Activated CD8-positive, alpha-beta memory T cell treated with anti-CD3 and anti-CD28 coated beads for 24 hours (primary cell): ENCODE results near the gene MARK2.

Source experiments
- DNase-seq: peaks from one replicate; pipeline ENCODE4 v3.0.0-alpha.2; 2020

MARK2 gene

GRCh38 chr11:63884196-63884932, 45.5 kb downstream of the MARK2 start:
- no peak for DNase-seq

DNA sequence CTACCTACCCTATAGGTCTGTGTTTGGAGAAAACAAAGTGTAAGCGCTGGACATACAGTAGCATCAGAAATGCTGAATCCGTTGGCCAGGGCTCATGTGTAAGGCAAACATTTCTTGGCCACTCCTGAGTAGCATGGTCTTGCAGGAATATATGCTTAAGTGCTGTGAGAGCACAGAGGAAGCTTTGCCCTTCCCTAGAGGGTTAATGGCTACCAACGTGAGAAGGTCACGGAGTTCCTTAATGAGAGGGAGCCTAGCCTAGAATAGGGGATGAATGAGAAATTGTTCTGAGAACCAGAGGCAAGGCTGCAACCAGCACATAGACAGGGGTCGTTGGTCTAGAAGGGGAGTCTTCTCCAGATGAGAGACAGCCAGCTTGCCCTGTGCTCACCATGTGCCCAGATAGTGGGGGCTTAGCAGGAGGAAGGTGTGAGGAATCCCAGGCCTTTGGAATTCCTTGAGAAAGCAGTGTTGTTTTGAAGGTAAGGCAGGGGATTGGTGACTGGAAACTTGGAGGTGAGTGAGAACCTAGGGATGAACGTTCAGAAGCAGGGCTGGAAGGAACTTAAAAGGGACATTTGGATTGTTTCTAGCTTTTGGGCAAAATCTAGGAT, 48.6 kb downstream of the MARK2 start:
- no peak for DNase-seq

DNA sequence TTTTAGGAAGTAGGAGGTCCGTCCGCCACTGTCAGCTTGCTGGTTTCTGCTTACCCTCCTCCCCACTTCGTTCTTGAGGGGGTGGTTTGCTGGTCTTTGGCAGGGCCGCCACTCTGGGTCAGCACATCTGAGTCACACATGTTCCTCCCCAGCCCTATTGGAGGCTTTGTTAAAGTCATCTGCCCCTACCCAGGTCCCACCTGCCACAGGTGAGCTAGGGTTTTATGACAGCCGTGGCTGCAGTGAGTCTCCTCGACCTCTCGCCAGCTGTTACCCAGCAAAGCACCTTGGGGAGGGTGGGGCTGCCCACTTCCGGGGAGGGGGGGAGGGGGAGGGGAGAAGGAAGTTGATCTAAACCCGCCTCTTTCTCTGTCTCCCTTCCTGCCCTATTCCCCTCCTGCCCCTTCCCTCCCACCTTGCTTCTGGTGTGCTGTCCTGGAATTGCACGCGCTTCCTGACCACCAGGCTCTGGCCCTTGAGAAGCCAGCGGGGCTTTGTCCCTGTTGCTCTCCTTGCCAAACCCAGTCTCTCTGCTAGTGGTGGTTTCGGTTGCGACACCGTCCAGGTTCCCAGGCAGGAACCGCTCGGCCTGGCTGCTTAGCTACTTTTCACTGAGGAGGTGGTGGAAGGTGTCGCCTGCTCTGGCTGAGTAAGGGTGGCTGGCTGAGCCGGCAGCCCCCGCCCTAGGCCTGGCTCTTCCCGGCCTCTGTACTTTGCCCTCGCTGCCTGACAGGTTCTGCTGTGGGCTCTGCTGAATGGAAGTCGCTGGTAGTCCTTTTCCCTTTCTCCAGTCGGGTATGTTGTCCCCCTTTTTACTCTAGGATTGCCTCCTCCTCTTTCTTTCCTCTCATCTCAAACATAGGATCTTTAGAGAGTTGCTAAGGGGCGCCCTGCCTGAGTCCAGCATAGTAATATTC, 49.5 kb downstream of the MARK2 start:
- DNase-seq: peak; percentile 80

- no peak for DNase-seq
Measured at GRCh38 chr11:63889344-63889743, 50.4 kb downstream of the MARK2 start.

- DNase-seq: no peak
Measured at GRCh38 chr11:63890368-63890767, 51.5 kb downstream of the MARK2 start.

GRCh38 chr11:63892228-63892627, 53.3 kb downstream of the MARK2 start:
- DNase-seq: no peak

DNA sequence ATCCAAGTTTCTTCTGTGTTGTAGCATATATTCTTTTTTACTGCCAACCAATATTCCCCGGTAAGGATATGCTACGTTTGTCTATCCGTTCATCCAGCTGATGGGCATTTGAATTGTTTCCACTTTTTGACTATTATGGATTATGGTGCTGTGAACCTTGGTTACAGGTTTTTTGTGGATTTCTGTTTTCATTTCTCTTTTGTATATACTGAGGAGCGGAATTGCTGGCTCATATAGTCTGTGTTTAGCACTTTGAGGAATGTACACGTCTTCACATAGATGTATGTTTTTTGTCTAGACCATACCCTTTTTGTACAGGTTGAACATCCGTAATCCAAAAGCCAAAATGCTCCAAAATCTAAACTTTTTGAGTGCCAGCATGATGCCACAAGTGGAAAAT, 54.4 kb downstream of the MARK2 start:
- DNase-seq: no peak

GRCh38 chr11:63896071-63896470, 57.2 kb downstream of the MARK2 start:
- no peak for DNase-seq

GRCh38 chr11:63897459-63898146, 58.7 kb downstream of the MARK2 start:
- no peak for DNase-seq

DNA sequence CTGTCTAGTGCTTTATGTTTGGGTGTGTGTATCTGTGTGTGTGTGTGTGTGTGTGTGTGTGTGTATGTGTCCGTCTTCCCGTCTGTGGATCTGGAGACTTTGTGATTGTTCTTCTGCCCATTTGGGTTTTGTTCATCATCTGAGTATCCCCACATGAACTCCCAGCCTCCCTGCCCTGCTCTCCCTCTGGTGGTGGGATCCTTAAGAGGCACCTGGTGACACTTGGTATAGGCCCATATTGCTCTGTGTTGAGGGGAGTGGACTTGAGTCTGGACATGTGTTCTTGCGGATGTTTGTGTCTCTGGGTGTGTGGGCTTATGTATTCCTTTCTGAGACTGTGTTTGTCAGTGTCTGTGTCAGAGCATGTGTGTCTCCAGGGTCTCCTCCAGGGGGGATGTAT, 62.8 kb downstream of the MARK2 start:
- DNase-seq: no peak

DNA sequence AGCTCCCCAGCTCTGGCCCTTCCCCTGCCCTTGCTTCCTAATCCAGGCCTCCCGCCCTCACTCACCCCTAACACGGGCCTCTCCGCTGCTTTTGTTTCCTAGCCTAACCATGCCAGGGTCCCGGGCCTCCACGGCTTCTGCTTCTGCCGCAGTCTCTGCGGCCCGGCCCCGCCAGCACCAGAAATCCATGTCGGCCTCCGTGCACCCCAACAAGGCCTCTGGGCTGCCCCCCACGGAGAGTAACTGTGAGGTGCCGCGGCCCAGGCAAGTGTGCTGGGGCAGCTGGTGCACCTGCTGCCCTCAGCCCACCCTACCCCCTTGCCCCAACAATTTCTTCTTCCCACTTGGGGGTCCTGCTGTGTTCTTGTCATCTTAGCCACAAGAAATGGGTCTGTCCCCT, 65.0 kb downstream of the MARK2 start:
- no peak for DNase-seq

GRCh38 chr11:63904743-63905142, 65.8 kb downstream of the MARK2 start:
- no peak for DNase-seq

DNA sequence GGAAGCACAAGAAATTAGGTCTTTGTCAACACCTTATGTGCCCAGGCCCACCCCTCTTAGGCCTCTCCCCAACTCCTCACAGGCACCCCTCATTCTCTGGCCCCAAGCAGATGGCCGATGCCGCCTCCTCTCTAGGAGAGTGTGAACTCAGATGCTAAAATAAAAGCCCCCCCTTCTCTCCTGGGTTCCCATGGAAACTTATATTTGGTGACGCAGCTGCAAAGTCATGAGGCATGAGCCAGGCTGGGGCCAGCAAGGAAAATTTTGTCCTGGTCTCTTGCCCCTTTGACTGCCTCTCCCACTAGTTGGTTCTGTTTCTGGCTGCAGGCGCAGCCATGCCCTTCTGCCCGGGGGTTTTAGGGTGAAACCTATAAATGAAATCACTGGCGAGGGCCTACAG, 66.3 kb downstream of the MARK2 start:
- DNase-seq: no peak

DNA sequence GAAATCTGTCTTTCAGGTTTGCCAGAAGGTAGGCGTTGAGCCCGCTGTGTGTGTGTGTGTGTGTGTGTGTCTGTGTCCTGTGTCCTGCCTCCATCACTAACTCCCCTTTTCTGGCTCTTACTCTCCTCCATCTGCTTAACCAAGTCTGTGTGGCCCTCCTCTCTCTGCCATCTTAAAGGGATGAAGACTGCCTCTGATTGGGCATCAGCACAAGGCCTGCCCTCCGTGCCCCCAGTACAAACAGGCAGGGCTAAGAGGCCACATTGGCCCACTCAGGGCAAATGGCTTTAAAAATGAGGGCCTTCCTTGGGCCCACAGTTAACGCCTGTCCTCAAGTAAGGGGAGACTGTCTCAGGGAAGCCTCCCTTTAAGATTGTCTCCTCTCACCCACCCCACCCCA, 67.2 kb downstream of the MARK2 start:
- DNase-seq: no peak

DNA sequence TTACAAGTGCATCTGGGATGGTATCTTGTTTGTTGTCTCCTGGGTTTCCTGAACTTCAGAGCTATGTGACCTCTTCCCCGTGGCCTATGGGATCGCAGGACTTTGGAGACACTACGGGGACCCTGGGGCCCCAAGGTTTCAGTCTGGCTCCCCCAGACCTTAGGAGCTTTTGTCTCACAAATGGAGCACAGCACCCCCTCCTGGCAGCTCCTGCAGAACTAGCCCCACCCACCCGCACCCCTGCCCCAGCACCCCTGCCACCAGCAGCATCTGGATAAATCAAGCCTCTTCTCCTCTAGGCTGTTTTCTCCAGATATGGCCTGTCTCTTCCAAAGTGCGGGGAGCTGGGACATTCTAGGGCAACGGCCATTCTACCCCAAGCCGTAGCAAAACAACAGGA, 67.7 kb downstream of the MARK2 start:
- peak; percentile 71 for DNase-seq

GRCh38 chr11:63907063-63907462, 68.2 kb downstream of the MARK2 start:
- no peak for DNase-seq

GRCh38 chr11:63907808-63908530, 69.1 kb downstream of the MARK2 start:
- no peak for DNase-seq

- no peak for DNase-seq
Measured at GRCh38 chr11:63908631-63909401, 69.9 kb downstream of the MARK2 start.

DNA sequence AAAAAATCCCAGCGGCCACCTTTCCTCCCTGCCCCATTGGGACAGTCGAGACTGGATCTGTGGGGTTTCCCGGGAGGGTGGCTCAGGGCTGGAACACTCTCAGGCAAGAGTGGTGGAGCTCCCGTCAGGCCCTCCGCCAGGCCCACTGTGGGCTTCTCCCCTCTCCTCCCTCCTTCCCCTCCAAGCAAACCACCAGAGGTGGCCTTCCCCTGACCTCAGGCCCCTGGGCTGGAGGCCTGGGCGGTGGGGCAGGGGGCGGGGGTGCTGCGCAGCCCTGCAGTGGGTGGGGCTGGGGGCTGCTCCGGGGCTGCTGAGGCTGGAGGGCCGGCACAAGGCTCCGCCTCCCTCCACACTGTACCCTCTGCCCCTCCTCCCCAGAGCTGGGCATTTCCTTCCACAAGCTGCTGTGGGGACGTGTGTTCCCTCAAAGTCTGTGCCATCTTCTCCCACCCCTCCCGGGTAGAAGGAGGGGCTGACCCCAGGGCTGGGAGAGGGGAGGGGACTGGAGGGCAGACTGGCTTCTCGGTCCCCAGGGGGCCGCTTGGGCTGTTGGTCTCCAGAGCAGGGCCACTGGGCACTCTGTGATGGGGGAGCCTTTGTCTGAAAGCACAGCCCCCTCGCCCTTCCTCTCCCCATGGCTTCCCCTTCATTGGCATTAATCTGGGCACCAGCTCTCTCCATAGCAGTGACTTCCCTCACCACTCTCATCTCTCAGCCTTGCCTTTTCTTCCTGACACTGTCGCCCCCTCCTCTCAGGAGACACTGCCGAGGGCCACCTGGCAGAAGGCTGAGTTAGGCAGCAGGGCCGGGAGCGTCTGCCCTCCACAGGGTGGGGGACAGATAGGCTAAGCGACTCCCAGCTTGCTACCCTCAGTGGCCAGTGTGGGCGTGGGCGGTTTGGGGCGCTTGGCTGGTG, 70.9 kb downstream of the MARK2 start:
- no peak for DNase-seq

- no peak for DNase-seq
Measured at GRCh38 chr11:63910675-63911074, 71.8 kb downstream of the MARK2 start.

- DNase-seq: no peak
Measured at GRCh38 chr11:63911440-63911839, 72.5 kb downstream of the MARK2 start.
